ENCODE results near the gene OR5D16.
"Not testable (repeated sequence)": the region's sequence is repeated elsewhere in the genome, so short reads cannot be mapped to it uniquely, and the experiment has no call there.

The OR5D16 gene

GRCh38 chr11:55819330-55819729 lies 19.2 kb upstream of the OR5D16 start, which contains the start of gene OR5D18:
OR5D18 (plus strand) TSS chr11:55819630; CDS start chr11:55819630, 0 bp downstream.
- DNase-seq (ENCODE audit: extremely low spot score): no peak
- TF ChIP-seq ZNF384 (IDR thresholded peaks at IDR 0.05) (no peak), ELF4 (IDR thresholded peaks at IDR 0.05) (no peak), SP1 (IDR thresholded peaks at IDR 0.05) (no peak), NFRKB (IDR thresholded peaks at IDR 0.05) (no peak), BHLHE40 (IDR thresholded peaks at IDR 0.05; ENCODE audit: borderline replicate concordance) (no peak), FOXM1 (IDR thresholded peaks at IDR 0.05; ENCODE audit: borderline replicate concordance) (no peak), ARNT (IDR thresholded peaks at IDR 0.05) (no peak), TARDBP (IDR thresholded peaks at IDR 0.05) (no peak), PKNOX1 (IDR thresholded peaks at IDR 0.05) (no peak), L3MBTL2 (conservative IDR thresholded peaks at IDR 0.05) (no peak), SUZ12 (IDR thresholded peaks at IDR 0.05) (no peak), CTBP1 (IDR thresholded peaks at IDR 0.05; ENCODE audit: borderline replicate concordance) (no peak), FOXK2 (IDR thresholded peaks at IDR 0.05) (no peak), LEF1 (IDR thresholded peaks at IDR 0.05; ENCODE audit: borderline replicate concordance) (no peak), FOXA1 (IDR thresholded peaks at IDR 0.05) (no peak), HDGF (IDR thresholded peaks at IDR 0.05; ENCODE audit: borderline replicate concordance) (no peak)
- POLR2A ChIA-PET: no interaction called here
- CTCF ChIA-PET: no interaction called here

GRCh38 chr11:55826919-55827318 lies 11.6 kb upstream of the OR5D16 start, which contains the start of gene OR5L2:
OR5L2 (plus strand) TSS chr11:55827219; CDS start chr11:55827219, 0 bp downstream.
- ChIA-PET POLR2A (no interaction called here), CTCF (no interaction called here)
- DNase-seq (ENCODE audit: extremely low spot score): no peak
- TF ChIP-seq FOXM1 (IDR thresholded peaks at IDR 0.05; ENCODE audit: borderline replicate concordance): no peak
- TF ChIP-seq PKNOX1 (IDR thresholded peaks at IDR 0.05): no peak
- no peak for TF ChIP-seq FOXK2 (IDR thresholded peaks at IDR 0.05)
- TF ChIP-seq ELF4 (IDR thresholded peaks at IDR 0.05): no peak
- no peak for TF ChIP-seq SP1 (IDR thresholded peaks at IDR 0.05)
- no peak for TF ChIP-seq SUZ12 (IDR thresholded peaks at IDR 0.05)

GRCh38 chr11:55847453-55847852 lies 8.9 kb downstream of the OR5D16 start:
- CTCF ChIA-PET: no interaction called here
- TF ChIP-seq FOXM1 (IDR thresholded peaks at IDR 0.05; ENCODE audit: borderline replicate concordance) (no peak), PKNOX1 (IDR thresholded peaks at IDR 0.05) (no peak), HDGF (IDR thresholded peaks at IDR 0.05; ENCODE audit: borderline replicate concordance) (no peak), TARDBP (IDR thresholded peaks at IDR 0.05) (no peak), FOXA1 (IDR thresholded peaks at IDR 0.05) (no peak), LEF1 (IDR thresholded peaks at IDR 0.05; ENCODE audit: borderline replicate concordance) (no peak), ZNF384 (IDR thresholded peaks at IDR 0.05) (no peak), NFRKB (IDR thresholded peaks at IDR 0.05) (no peak), ELF4 (IDR thresholded peaks at IDR 0.05) (no peak), SP1 (IDR thresholded peaks at IDR 0.05) (no peak), CTBP1 (IDR thresholded peaks at IDR 0.05; ENCODE audit: borderline replicate concordance) (no peak), FOXK2 (IDR thresholded peaks at IDR 0.05) (no peak), L3MBTL2 (conservative IDR thresholded peaks at IDR 0.05) (no peak), BHLHE40 (IDR thresholded peaks at IDR 0.05; ENCODE audit: borderline replicate concordance) (no peak), SUZ12 (IDR thresholded peaks at IDR 0.05) (no peak), ARNT (IDR thresholded peaks at IDR 0.05) (no peak)
- no peak for DNase-seq (ENCODE audit: extremely low spot score)

GRCh38 chr11:55849037-55849436 lies 10.5 kb downstream of the OR5D16 start:
- no peak for DNase-seq (ENCODE audit: extremely low spot score)
- TF ChIP-seq SUZ12 (IDR thresholded peaks at IDR 0.05): no peak
- TF ChIP-seq ARNT (IDR thresholded peaks at IDR 0.05): no peak
- TF ChIP-seq FOXM1 (IDR thresholded peaks at IDR 0.05; ENCODE audit: borderline replicate concordance): no peak
- no peak for TF ChIP-seq CTBP1 (IDR thresholded peaks at IDR 0.05; ENCODE audit: borderline replicate concordance)
- TF ChIP-seq BHLHE40 (IDR thresholded peaks at IDR 0.05; ENCODE audit: borderline replicate concordance): no peak
- TF ChIP-seq LEF1 (IDR thresholded peaks at IDR 0.05; ENCODE audit: borderline replicate concordance): no peak
- POLR2A ChIA-PET: no interaction called here
- CTCF ChIA-PET: no interaction called here

More at GRCh38 chr11:55847453-55847852, 8.9 kb downstream of the OR5D16 start:
- POLR2A ChIA-PET: no interaction called here

- TF ChIP-seq ARNT (IDR thresholded peaks at IDR 0.05) (no peak), NFRKB (IDR thresholded peaks at IDR 0.05) (no peak), SP1 (IDR thresholded peaks at IDR 0.05) (no peak), FOXA1 (IDR thresholded peaks at IDR 0.05) (no peak), FOXM1 (IDR thresholded peaks at IDR 0.05; ENCODE audit: borderline replicate concordance) (no peak), LEF1 (IDR thresholded peaks at IDR 0.05; ENCODE audit: borderline replicate concordance) (no peak), ZNF384 (IDR thresholded peaks at IDR 0.05) (no peak)
- DNase-seq (ENCODE audit: extremely low spot score): no peak
- POLR2A ChIA-PET: no interaction called here
- CTCF ChIA-PET: no interaction called here
Observed at GRCh38 chr11:55852141-55852540, 13.6 kb downstream of the OR5D16 start.

GRCh38 chr11:55854704-55855103 lies 16.2 kb downstream of the OR5D16 start:
- POLR2A ChIA-PET: no interaction called here
- CTCF ChIA-PET: no interaction called here
- DNase-seq (ENCODE audit: extremely low spot score): no peak
- TF ChIP-seq SUZ12 (IDR thresholded peaks at IDR 0.05) (no peak), ZNF384 (IDR thresholded peaks at IDR 0.05) (no peak), CTBP1 (IDR thresholded peaks at IDR 0.05; ENCODE audit: borderline replicate concordance) (no peak), HDGF (IDR thresholded peaks at IDR 0.05; ENCODE audit: borderline replicate concordance) (no peak), FOXK2 (IDR thresholded peaks at IDR 0.05) (no peak), L3MBTL2 (conservative IDR thresholded peaks at IDR 0.05) (no peak), SP1 (IDR thresholded peaks at IDR 0.05) (no peak), ARNT (IDR thresholded peaks at IDR 0.05) (no peak), FOXM1 (IDR thresholded peaks at IDR 0.05; ENCODE audit: borderline replicate concordance) (no peak), FOXA1 (IDR thresholded peaks at IDR 0.05) (no peak), LEF1 (IDR thresholded peaks at IDR 0.05; ENCODE audit: borderline replicate concordance) (no peak), TARDBP (IDR thresholded peaks at IDR 0.05) (no peak), PKNOX1 (IDR thresholded peaks at IDR 0.05) (no peak), NFRKB (IDR thresholded peaks at IDR 0.05) (no peak), ELF4 (IDR thresholded peaks at IDR 0.05) (no peak), BHLHE40 (IDR thresholded peaks at IDR 0.05; ENCODE audit: borderline replicate concordance) (no peak)

GRCh38 chr11:55867354-55867753 lies 28.8 kb downstream of the OR5D16 start:
- POLR2A ChIA-PET; CTCF ChIA-PET; DNase-seq (ENCODE audit: extremely low spot score): not testable (repeated sequence)

GRCh38 chr11:55872731-55873130 lies 34.2 kb downstream of the OR5D16 start:
- DNase-seq (ENCODE audit: extremely low spot score); CTCF ChIA-PET; POLR2A ChIA-PET: not testable (repeated sequence)

- POLR2A ChIA-PET; CTCF ChIA-PET; DNase-seq (ENCODE audit: extremely low spot score): not testable (repeated sequence)
Observed at GRCh38 chr11:55873146-55873545, 34.6 kb downstream of the OR5D16 start.

GRCh38 chr11:55882997-55883396 lies 44.4 kb downstream of the OR5D16 start, which contains the start of gene TRIM51:
TRIM51 (plus strand) TSS chr11:55883297; CDS start chr11:55885429, 2,132 bp downstream.
- CTCF ChIA-PET; POLR2A ChIA-PET; DNase-seq (ENCODE audit: extremely low spot score): not testable (repeated sequence)
